ENCODE results near the gene GINS3. TPM values are rescaled to one million over a fixed set of nuclear protein-coding genes. Genes with fewer than 3 reads are reported as not detected.

GINS3 gene
- total RNA-seq, 2 donors from 2014 or later = 5.8 to 7.1 TPM

DNA sequence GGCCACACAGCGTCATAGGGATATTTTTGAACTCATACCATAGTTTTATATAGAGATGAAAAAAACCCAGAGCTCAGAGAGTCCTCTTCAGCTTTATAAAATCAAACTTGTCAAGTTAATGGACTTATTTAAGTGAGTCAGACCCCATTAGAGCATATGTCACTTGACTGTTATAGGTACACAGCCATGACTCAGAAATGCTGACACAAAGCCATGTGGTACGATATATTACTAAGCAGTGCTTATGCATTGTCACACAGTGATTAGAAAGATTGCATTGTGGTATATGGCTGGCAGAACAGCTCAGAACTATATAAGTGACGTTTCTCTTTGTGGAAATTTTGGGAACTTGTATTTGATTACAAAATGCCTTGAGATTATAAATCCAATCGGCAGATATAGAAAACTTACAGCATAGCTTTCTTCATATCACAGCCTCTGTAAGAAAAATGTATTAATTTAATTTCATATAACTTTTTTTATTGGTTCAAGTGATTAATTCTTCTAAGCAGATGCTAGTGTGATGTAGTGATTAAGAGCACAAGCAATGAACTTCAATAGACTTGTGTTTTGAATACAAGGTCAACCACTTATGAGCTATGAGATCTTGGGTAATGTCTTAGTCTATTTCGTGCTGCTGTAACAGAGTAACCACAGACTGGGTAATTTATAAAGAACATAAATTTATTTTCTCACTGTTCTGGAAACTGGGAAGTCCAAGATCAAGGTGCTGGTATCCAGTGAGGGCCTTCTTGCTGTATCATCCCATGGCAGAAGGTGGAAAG lies 25.8 kb upstream of the GINS3 start:
- no peaks in the 10 kb centered on the region for H3K27me3 ChIP-seq
- H3K4me1 ChIP-seq = no peaks in the 10 kb centered on the region
- TF ChIP-seq, protein P1, sequence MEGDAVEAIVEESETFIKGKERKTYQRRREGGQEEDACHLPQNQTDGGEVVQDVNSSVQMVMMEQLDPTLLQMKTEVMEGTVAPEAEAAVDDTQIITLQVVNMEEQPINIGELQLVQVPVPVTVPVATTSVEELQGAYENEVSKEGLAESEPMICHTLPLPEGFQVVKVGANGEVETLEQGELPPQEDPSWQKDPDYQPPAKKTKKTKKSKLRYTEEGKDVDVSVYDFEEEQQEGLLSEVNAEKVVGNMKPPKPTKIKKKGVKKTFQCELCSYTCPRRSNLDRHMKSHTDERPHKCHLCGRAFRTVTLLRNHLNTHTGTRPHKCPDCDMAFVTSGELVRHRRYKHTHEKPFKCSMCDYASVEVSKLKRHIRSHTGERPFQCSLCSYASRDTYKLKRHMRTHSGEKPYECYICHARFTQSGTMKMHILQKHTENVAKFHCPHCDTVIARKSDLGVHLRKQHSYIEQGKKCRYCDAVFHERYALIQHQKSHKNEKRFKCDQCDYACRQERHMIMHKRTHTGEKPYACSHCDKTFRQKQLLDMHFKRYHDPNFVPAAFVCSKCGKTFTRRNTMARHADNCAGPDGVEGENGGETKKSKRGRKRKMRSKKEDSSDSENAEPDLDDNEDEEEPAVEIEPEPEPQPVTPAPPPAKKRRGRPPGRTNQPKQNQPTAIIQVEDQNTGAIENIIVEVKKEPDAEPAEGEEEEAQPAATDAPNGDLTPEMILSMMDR (IDR thresholded peaks at IDR 0.05) = no peak
- H3K27ac ChIP-seq = no peak overlapping the region
- no peak for DNase-seq (ENCODE audit: low spot score)
- no peaks in the 10 kb centered on the region for H3K36me3 ChIP-seq
- no peaks in the 10 kb centered on the region for H3K9me3 ChIP-seq
- H3K4me3 ChIP-seq = no peak overlapping the region

DNA sequence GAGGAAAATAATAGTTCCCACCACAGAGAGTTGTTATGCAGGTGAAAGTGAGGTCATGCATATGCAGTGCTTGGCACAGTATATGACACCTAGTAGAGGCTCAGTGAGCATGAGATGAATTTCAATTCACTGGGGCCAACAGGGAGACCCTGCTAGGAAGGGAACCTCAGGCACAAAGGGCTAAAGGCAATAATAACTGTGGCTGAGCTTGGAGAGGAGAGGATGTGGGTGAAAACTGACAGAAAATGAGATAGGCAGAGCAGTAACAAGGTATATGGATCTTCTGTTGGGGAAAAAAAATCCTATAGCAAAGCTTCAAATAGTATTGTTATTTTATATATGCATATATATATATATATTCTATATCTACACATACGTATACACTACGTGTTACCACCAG lies 25.0 kb upstream of the GINS3 start:
- H3K4me1 ChIP-seq = no peaks in the 10 kb centered on the region

DNA sequence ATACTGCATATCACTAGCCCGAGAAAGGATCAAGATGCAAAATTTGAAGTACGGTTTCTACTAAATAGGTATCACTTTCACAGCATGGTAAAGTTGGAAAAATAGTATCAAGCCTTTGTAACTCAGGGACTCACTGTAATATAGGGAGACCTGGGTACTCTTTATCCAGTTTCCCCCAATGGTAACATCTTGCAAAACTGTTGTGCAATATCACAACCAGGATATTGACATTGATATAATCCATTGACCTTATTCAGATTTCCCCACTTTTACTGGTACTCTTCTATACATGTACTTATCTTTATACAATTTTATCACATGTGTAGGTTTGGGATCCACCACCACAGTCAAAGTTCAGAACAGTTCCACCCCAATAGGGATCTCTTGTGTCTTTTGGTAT lies 20.4 kb upstream of the GINS3 start:
- no peak overlapping the region for H3K4me3 ChIP-seq
- H3K27ac ChIP-seq = no peak overlapping the region
- H3K36me3 ChIP-seq = no peaks in the 10 kb centered on the region
- H3K9me3 ChIP-seq = no peaks in the 10 kb centered on the region
- no peaks in the 10 kb centered on the region for H3K4me1 ChIP-seq
- H3K27me3 ChIP-seq = no peaks in the 10 kb centered on the region
- DNase-seq (ENCODE audit: low spot score) = no peak
- TF ChIP-seq, protein P1 (IDR thresholded peaks at IDR 0.05) = no peak

More for the DNA sequence above, 25.0 kb upstream of the GINS3 start:
- Histone ChIP-seq H3K36me3 (no peaks in the 10 kb centered on the region), H3K27me3 (no peaks in the 10 kb centered on the region), H3K4me3 (no peak overlapping the region), H3K9me3 (no peaks in the 10 kb centered on the region), H3K27ac (no peak overlapping the region)
- TF ChIP-seq, protein P1 (IDR thresholded peaks at IDR 0.05) = no peak
- DNase-seq (ENCODE audit: low spot score) = no peak

- H3K36me3 ChIP-seq = no peaks in the 10 kb centered on the region
- no peak overlapping the region for H3K27ac ChIP-seq
- TF ChIP-seq, protein P1 (IDR thresholded peaks at IDR 0.05) = no peak
- H3K4me1 ChIP-seq = no peaks in the 10 kb centered on the region
- H3K27me3 ChIP-seq = no peaks in the 10 kb centered on the region
- DNase-seq (ENCODE audit: low spot score) = no peak
- H3K9me3 ChIP-seq = no peaks in the 10 kb centered on the region
- H3K4me3 ChIP-seq = no peak overlapping the region
Measured at GRCh38 chr16:58375386-58375785, 16.9 kb upstream of the GINS3 start.

DNA sequence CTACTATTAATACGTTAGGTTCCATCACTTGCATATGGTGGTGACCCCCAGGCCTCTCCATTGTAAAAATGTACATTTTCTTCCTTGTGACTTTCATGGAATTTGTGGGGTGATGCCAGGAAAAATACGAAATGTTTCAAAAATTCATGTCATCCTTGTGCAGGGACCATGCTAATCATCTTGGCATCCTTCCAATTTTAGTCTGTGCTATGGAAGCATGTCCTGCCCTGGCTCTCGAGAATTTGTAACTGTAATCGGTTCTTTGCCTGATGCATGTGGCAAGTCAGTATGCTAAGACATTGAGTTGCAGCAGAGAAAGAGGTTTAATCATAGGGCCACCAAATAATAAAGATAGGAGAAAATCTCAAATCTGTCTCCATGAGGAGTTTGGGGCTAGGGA lies 14.3 kb upstream of the GINS3 start:
- Histone ChIP-seq H3K27me3 (no peaks in the 10 kb centered on the region), H3K27ac (no peak overlapping the region), H3K36me3 (no peaks in the 10 kb centered on the region), H3K9me3 (no peaks in the 10 kb centered on the region), H3K4me3 (no peak overlapping the region), H3K4me1 (no peaks in the 10 kb centered on the region)
- no peak for DNase-seq (ENCODE audit: low spot score)
- TF ChIP-seq, protein P1 (IDR thresholded peaks at IDR 0.05) = no peak

DNA sequence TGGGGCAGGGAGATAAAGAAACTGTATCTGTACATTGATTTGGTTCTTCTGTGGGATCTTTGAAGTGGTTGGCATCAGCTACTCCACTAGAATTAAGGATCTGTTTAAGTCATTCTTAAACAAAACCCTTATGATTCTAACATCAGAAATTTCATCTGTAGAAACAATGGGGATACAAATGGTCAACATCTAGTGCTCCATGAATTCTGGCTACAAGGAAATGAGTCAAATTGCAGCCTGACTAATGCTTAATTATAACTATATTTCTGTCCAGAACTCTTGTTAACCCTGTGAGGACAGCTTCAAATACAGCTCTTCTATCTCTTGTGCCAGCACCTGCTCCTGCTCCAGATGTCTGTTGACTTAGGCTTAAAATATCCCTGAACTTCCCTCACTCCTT lies 13.9 kb upstream of the GINS3 start:
- Histone ChIP-seq H3K4me1 (no peaks in the 10 kb centered on the region), H3K27me3 (no peaks in the 10 kb centered on the region), H3K9me3 (no peaks in the 10 kb centered on the region), H3K27ac (no peak overlapping the region), H3K4me3 (no peak overlapping the region), H3K36me3 (no peaks in the 10 kb centered on the region)
- no peak for DNase-seq (ENCODE audit: low spot score)
- TF ChIP-seq, protein P1 (IDR thresholded peaks at IDR 0.05) = no peak

Data from right atrium auricular region (tissue), 2 donors.